HepG2 (cell line): ENCODE results near the gene SLC16A3. TPM values are rescaled to one million over a fixed set of nuclear protein-coding genes. Genes with fewer than 3 reads are reported as not detected.

Experiments used
- ATAC-seq: fragments of 200-7000 bp; cut with Tn5 transposase; 3 replicates; pipeline ENCODE4 v1.9.1; 2020; ENCODE audit warnings: mild to moderate bottlenecking, moderate library complexity
- BruUV-seq: library from RNA; stranded (reverse); fragments of 400-500 nt; replicated peaks from 2 replicates; lab custom pipeline; 2021; lab: Mats Ljungman, UMichigan
- CTCF ChIA-PET: fragments of 300-600 bp; formaldehyde crosslinking; extraction: SDS; loops from one replicate; lab custom pipeline; 2021; ENCODE audit warnings: low total read pairs, inconsistent platforms, low intra/inter-chr PET ratio; lab: Yijun Ruan, JAX
- POLR2A ChIA-PET: fragments of 350-600 bp; sonication (Branson Sonifier 250); formaldehyde crosslinking; loops from one replicate; lab custom pipeline; 2020; ENCODE audit warnings: antibody characterized with exemption, inconsistent platforms; lab: Yijun Ruan, JAX
- DNase-seq: peaks from one replicate; pipeline ENCODE4 v3.0.0-alpha.2; 2015; ENCODE audit warnings: low spot score
- FAIRE-seq: peaks from 3 replicates; lab custom pipeline; 2011; peaks lifted over from hg19 to GRCh38; lab: Jason Lieb, UNC
- H2AFZ ChIP-seq: one replicate; pipeline ENCODE4 v1.6.1; 2011; ENCODE audit warnings: low read length, inconsistent platforms
- H3K27ac ChIP-seq: fragments of 300-600 bp; 3 replicates; pipeline ENCODE4 v1.8.0; 2011; ENCODE audit warnings: mixed run types, mild to moderate bottlenecking, mixed read lengths, low read length, inconsistent platforms; ENCODE audit not compliant: insufficient read depth; ENCODE audit errors: extremely low read length
- H3K27me3 ChIP-seq, 2 experiments: fragments of 200-600 bp in 1 of 2; 2 replicates in 1 of 2; 3 replicates in 1 of 2; pipeline versions ENCODE4 v1.6.0 to v1.8.0; 2011; ENCODE audit warnings: low read length in 2 of 2, mild to moderate bottlenecking in 2 of 2, moderate library complexity in 2 of 2, inconsistent platforms in 1 of 2; ENCODE audit not compliant: insufficient read depth in 2 of 2, control insufficient read depth in 1 of 2
- H3K36me3 ChIP-seq, 2 experiments: fragments of 200-600 bp in 1 of 2; replicated peaks in 1 of 2; 2 replicates in 1 of 2; 3 replicates in 1 of 2; pipeline versions ENCODE4 v1.5.1 to v1.8.0; 2011; ENCODE audit warnings: low read length in 2 of 2, inconsistent platforms in 1 of 2; ENCODE audit not compliant: insufficient read depth in 2 of 2, control insufficient read depth in 1 of 2
- H3K4me1 ChIP-seq: 2 replicates; pipeline ENCODE4 v1.5.1; 2012; ENCODE audit warnings: low read length, inconsistent platforms; ENCODE audit not compliant: insufficient read depth
- H3K4me2 ChIP-seq: 2 replicates; pipeline ENCODE4 v1.6.0; 2011; ENCODE audit warnings: low read depth, low read length, inconsistent platforms
- H3K4me3 ChIP-seq, 3 experiments: fragments of 200-600 bp in 1 of 3; sonication (generic), shearing (Covaris generic) in 1 of 3; replicated peaks in 1 of 3; 2 replicates each; pipeline ENCODE4 v1.5.1; 2011 to 2016; ENCODE audit warnings: low read length in 3 of 3, inconsistent platforms in 2 of 3, low read depth in 2 of 3, mild to moderate bottlenecking in 2 of 3, control low read depth in 1 of 3, mixed read lengths in 1 of 3; ENCODE audit not compliant: insufficient read depth in 1 of 3
- H3K79me2 ChIP-seq: one replicate; pipeline ENCODE4 v1.6.1; 2011; ENCODE audit warnings: low read length, inconsistent platforms; ENCODE audit not compliant: insufficient read depth
- H3K9ac ChIP-seq: 2 replicates; pipeline ENCODE4 v1.6.0; 2011; ENCODE audit warnings: mild to moderate bottlenecking, low read depth, low read length, inconsistent platforms; ENCODE audit not compliant: insufficient read depth
- H3K9me3 ChIP-seq: 2 replicates; pipeline ENCODE4 v1.5.1; 2012; ENCODE audit warnings: mild to moderate bottlenecking, low read length
- H4K20me1 ChIP-seq: 2 replicates; pipeline ENCODE4 v1.6.0; 2011; ENCODE audit warnings: inconsistent platforms, mild to moderate bottlenecking, low read length, moderate library complexity; ENCODE audit not compliant: insufficient read depth
- AHDC1 ChIP-seq: sonication (generic); formaldehyde crosslinking; IDR thresholded peaks from 2 replicates; pipeline ENCODE4 v1.5.1; 2020; ENCODE audit warnings: mild to moderate bottlenecking, missing genetic modification reagents, borderline replicate concordance
- ARID4A ChIP-seq: sonication (generic); formaldehyde crosslinking; IDR thresholded peaks from 2 replicates; pipeline ENCODE4 v1.5.0; 2020; ENCODE audit warnings: mild to moderate bottlenecking, missing genetic modification reagents, borderline replicate concordance
- FIP1L1 ChIP-seq: fragments of 200-400 bp; formaldehyde crosslinking; IDR thresholded peaks from 2 replicates; pipeline ENCODE4 v1.6.1; 2018; ENCODE audit warnings: low read depth, mild to moderate bottlenecking, low read length, moderate library complexity, borderline replicate concordance; ENCODE audit not compliant: insufficient read depth
- GATAD1 ChIP-seq: IDR thresholded peaks from 2 replicates; pipeline ENCODE4 v1.6.1; 2016; ENCODE audit warnings: missing genetic modification reagents, missing compliant biosample characterization
- HOXA5 ChIP-seq: sonication (generic); formaldehyde crosslinking; IDR thresholded peaks from 2 replicates; pipeline ENCODE4 v1.4.0; 2020; ENCODE audit warnings: missing genetic modification reagents
- PCBP1 ChIP-seq: fragments of 200-400 bp; formaldehyde crosslinking; IDR thresholded peaks from 2 replicates; pipeline ENCODE4 v1.6.1; 2017; ENCODE audit warnings: mild to moderate bottlenecking, low read depth, low read length, borderline replicate concordance
- SETDB1 ChIP-seq: sonication (generic); formaldehyde crosslinking; IDR thresholded peaks from 2 replicates; pipeline ENCODE4 v1.5.1; 2020; ENCODE audit warnings: missing genetic modification reagents, mild to moderate bottlenecking, borderline replicate concordance
- TARDBP ChIP-seq: sonication (generic); formaldehyde crosslinking; IDR thresholded peaks from 2 replicates; pipeline ENCODE4 v1.8.0; 2022; ENCODE audit warnings: mild to moderate bottlenecking, missing genetic modification reagents
- ZNF501 ChIP-seq: sonication (generic); formaldehyde crosslinking; IDR thresholded peaks from 2 replicates; pipeline ENCODE4 v1.5.1; 2020; ENCODE audit warnings: mild to moderate bottlenecking, moderate library complexity, missing genetic modification reagents
- ZNF510 ChIP-seq: sonication (generic); formaldehyde crosslinking; IDR thresholded peaks from 2 replicates; pipeline ENCODE4 v1.4.0; 2020; ENCODE audit warnings: low read depth, mild to moderate bottlenecking, missing genetic modification reagents
- ZNF747 ChIP-seq: sonication (generic); formaldehyde crosslinking; IDR thresholded peaks from 2 replicates; pipeline ENCODE4 v1.8.1; 2023; ENCODE audit warnings: missing genetic modification reagents, mild to moderate bottlenecking, borderline replicate concordance
- WGBS: methylation state at CpG from one replicate; pipeline ENCODE4 v1.1.6; 2017; ENCODE audit warnings: low lambda C conversion rate; 5-methylcytosine and 5-hydroxymethylcytosine counted together
- in situ Hi-C: cut with HindIII; loops from 2 replicates; pipeline ENCODE4 v1.10.0; 2017; ENCODE audit warnings: low pct_unique_long_range_greater_than_20kb; ENCODE audit not compliant: extremely low pct_ligation_motif_present
- intact Hi-C: fragments of 100-400 bp; cut with micrococcal nuclease; formaldehyde crosslinking; loops from one replicate; pipeline ENCODE4 v1.10.0; 2022; ENCODE audit not compliant: unreplicated experiment
- polyA plus RNA-seq, 8 experiments: library from polyadenylated mRNA; depleted of rRNA in 3 of 8; stranded (reverse) in 7 of 8; unstranded in 1 of 8; fragments of >200 nt; fragmentation: Illumina TruSeq in 4 of 8; extraction: Trizol in 4 of 8; gene quantifications; 2 replicates each; pipeline versions ENCODE4 v1.2.1 to v1.2.3, GENCODE V29; 2011 to 2016; ENCODE audit warnings: low read depth in 4 of 8, missing spikeins in 1 of 8, mixed read lengths in 1 of 8; ENCODE audit not compliant: insufficient read depth in 1 of 8
- total RNA-seq, 5 experiments: library from RNA; depleted of rRNA; stranded (reverse); fragments of >200 nt; fragmentation: Illumina TruSeq; extraction: Trizol; gene quantifications; 2 replicates each; pipeline ENCODE4 v1.2.3, GENCODE V29; 2016; ENCODE audit warnings: low read depth in 1 of 5
- TF ChIP-seq, protein P1 (sequence below): IDR thresholded peaks from 2 replicates; pipeline ENCODE4 v1.6.1; 2012; ENCODE audit warnings: inconsistent platforms

Gene SLC16A3
- total and polyA plus RNA-seq, 2 of the 13 experiments (the other 11 are each of a cell fraction or from before 2014, with no cell fraction given): 242 to 349 TPM

DNA sequence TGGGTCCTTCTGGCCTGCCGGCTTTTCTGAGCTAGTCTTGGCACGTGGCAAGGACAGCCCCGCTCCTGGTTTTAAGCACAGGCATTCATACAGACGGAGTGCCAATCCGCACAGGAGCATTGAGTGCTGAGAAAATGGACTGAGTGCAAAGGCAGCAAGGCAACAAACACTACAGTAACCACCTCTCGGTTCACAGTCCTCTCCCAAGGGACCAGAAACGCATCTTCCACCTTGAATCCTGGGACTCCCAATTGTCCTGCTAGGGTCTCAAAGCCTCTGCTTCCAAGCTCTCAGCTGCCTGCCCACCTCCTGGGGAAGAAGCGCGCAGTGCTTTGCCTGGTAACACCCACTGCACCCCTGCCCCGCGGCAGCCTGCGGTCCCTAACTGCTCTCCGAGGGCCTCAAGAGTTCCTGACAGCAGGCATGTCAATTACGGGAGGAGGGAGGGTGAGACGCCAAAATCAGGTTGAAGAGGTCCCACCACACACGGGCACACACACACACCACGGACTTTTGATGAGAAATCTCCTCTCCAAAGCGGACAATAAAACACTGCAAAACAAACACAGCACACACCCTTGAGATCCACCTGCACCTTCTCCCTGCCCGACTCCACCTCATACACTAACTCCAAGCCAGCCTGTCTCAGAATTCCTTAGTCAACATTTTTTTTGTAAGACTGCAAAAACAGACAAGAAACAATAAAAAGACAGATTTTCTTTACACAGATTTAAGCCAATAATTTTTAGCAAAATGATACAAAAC lies 15.0 kb downstream of the SLC16A3 start:
- FAIRE-seq (no peak), ATAC-seq (no peak), DNase-seq (no peak)
- Histone ChIP-seq H3K27ac (peak overlapping the region; percentile 72), H2AFZ (no peak overlapping the region), H3K4me3 (no peak overlapping the region), H3K9ac (no peak overlapping the region; the same call in 1 of the 2 replicates), H3K9me3 (no peaks in the 10 kb centered on the region), H3K27me3 (no peaks in the 10 kb centered on the region), H4K20me1 (peaks cover 77% of the 10 kb centered on the region), H3K79me2 (no peaks in the 10 kb centered on the region), H3K36me3 (peaks cover 40 to 58% of the 10 kb centered on the region in 2 experiments), H3K4me1 (peaks cover 55% of the 10 kb centered on the region), H3K4me2 (no peak overlapping the region; the same call in 1 of the 2 replicates)
- BruUV-seq: TSS peak; percentile 46
- POLR2A ChIA-PET: interaction anchor here (0.8 to 7.2 kb wide), 12 partner anchors 7 to 103 kb away, joined by 3 to 96 read pairs (median 26); partner anchors contain the start of genes CCDC57, CSNK1D and SLC16A3
- intact Hi-C loops: loop anchor here (1.0 kb wide), 1 partner anchor 77 kb away; no protein-coding TSS in a partner anchor
- 94% methylated on average over 18 of the region's 19 CpGs for WGBS
- in situ Hi-C loops: loop anchor here (5.0 kb wide), 1 partner anchor 78 kb away; no protein-coding TSS in a partner anchor
- CTCF ChIA-PET: interaction anchor here (1.9 kb wide), 1 partner anchor 77 kb away, joined by 13 read pairs; no protein-coding TSS in a partner anchor
- TF ChIP-seq GATAD1 (CRISPR knock-in tag) (no peak), ZNF501 (CRISPR knock-in tag) (no peak), HOXA5 (CRISPR knock-in tag) (no peak), PCBP1 (0 out of 2 replicates have a peak, but pooled peaks have one; percentile 13), ARID4A (CRISPR knock-in tag) (no peak; the same call in none of the 2 replicates), AHDC1 (CRISPR knock-in tag) (no peak), FIP1L1 (0 out of 2 replicates have a peak, but pooled peaks have one; percentile 12), SETDB1 (CRISPR knock-in tag) (no peak), ZNF747 (no peak), TARDBP (CRISPR knock-in tag) (0 out of 2 replicates have a peak, but pooled peaks have one; percentile 56), ZNF510 (CRISPR knock-in tag) (no peak)
- TF ChIP-seq, protein P1, sequence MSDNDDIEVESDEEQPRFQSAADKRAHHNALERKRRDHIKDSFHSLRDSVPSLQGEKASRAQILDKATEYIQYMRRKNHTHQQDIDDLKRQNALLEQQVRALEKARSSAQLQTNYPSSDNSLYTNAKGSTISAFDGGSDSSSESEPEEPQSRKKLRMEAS: no peak
